ENCODE results near the gene STOML3. TPM values are rescaled to one million over a fixed set of nuclear protein-coding genes. Genes with fewer than 3 reads are reported as not detected.

STOML3 gene
- total RNA-seq, 1 donor from 2014 or later: not detected

DNA sequence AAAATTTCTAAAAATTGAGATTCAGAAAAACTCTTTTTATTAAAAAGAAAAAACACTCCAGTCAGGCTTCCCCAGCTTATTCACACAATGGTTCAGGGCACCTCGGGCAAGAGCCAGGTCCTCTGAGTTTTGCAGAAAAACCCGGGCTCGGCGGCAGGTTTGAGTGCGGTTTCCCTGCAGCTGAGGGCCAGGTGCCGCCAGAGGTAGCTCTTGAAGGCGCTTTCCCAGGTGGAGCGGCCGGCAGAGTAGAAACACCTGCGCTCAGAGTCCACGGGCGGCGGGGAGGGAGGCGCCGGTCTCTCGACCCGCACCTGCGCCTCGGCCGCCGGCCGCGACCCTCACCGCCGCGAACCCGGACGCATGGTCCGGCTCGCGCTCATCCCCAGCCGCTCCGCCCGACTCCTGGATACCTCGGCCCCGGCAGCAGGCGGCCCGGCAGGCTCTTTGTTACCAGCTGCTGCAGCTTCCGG lies 46.8 kb upstream of the STOML3 start:
- Histone ChIP-seq H3K36me3 (no peaks in the 10 kb centered on the region), H3K27me3 (no peaks in the 10 kb centered on the region), H3K27ac (peak overlapping the region; percentile 73), H3K9me3 (no peaks in the 10 kb centered on the region), H3K4me1 (peaks cover 51% of the 10 kb centered on the region), H3K4me3 (peak overlapping the region; percentile 72 to 74)
- no peak for TF ChIP-seq POLR2A (IDR thresholded peaks at IDR 0.05)
- TF ChIP-seq CTCF (IDR thresholded peaks at IDR 0.05): no peak
- no peak for TF ChIP-seq POLR2AphosphoS5 (IDR thresholded peaks at IDR 0.05; ENCODE audit: insufficient read depth in 1 of 2, low read depth in 1 of 2)
- DNase-seq (ENCODE audit: extremely low spot score in 2 of 2): no peak
- intact Hi-C loops (cut with DNase I): no loop called here

DNA sequence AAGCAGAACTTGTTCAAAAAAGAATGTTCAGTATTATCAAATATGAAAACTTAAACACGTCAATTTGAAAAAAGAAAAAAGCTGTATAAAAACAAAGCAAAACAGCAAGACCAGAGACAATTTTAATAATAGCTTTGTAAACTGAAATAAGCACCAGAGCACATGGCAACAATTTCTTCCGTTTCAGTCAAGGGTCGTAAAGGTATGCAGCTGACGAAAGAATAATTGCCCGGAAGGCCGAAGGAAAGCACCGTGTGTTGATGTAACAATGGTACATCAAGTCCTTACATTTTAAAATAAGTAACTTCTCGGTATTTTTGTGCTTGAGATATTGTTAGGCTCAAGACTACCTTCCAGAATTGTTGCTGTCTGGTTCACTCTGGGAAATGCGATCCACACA lies 45.6 kb upstream of the STOML3 start:
- Histone ChIP-seq H3K4me3 (peak overlapping the region; percentile 72 to 74), H3K4me1 (peaks cover 62% of the 10 kb centered on the region), H3K36me3 (no peaks in the 10 kb centered on the region), H3K27me3 (no peaks in the 10 kb centered on the region), H3K27ac (peak overlapping the region; percentile 5), H3K9me3 (no peaks in the 10 kb centered on the region)
- intact Hi-C loops (cut with DNase I): no loop called here
- no peak for DNase-seq (ENCODE audit: extremely low spot score in 2 of 2)
- TF ChIP-seq POLR2AphosphoS5 (IDR thresholded peaks at IDR 0.05; ENCODE audit: insufficient read depth in 1 of 2, low read depth in 1 of 2) (no peak), CTCF (IDR thresholded peaks at IDR 0.05) (no peak), POLR2A (IDR thresholded peaks at IDR 0.05) (no peak)

- H3K9me3 ChIP-seq: no peaks in the 10 kb centered on the region
- no peak for DNase-seq (ENCODE audit: extremely low spot score in 2 of 2)
- H3K27ac ChIP-seq: no peak overlapping the region
- H3K4me1 ChIP-seq: peaks cover 62% of the 10 kb centered on the region
- peaks cover 0 to 2% of the 10 kb centered on the region in 2 donors for H3K36me3 ChIP-seq
- H3K27me3 ChIP-seq: no peaks in the 10 kb centered on the region
- intact Hi-C loops (cut with DNase I): no loop called here
- no peak for TF ChIP-seq POLR2AphosphoS5 (IDR thresholded peaks at IDR 0.05; ENCODE audit: insufficient read depth in 1 of 2, low read depth in 1 of 2)
- TF ChIP-seq CTCF (IDR thresholded peaks at IDR 0.05): no peak
- TF ChIP-seq POLR2A (IDR thresholded peaks at IDR 0.05): no peak
- H3K4me3 ChIP-seq: peak overlapping the region in 1 of 2 donors; percentile 74
Observed at GRCh38 chr13:39035799-39036198, 45.2 kb upstream of the STOML3 start.

- Histone ChIP-seq H3K4me1 (peaks cover 58% of the 10 kb centered on the region), H3K36me3 (peaks cover 0 to 5% of the 10 kb centered on the region in 2 donors), H3K9me3 (no peaks in the 10 kb centered on the region), H3K27ac (no peak overlapping the region), H3K27me3 (no peaks in the 10 kb centered on the region), H3K4me3 (peak overlapping the region in 1 of 2 donors; percentile 74)
- DNase-seq (ENCODE audit: extremely low spot score in 2 of 2): no peak
- intact Hi-C loops (cut with DNase I): no loop called here
- TF ChIP-seq POLR2AphosphoS5 (IDR thresholded peaks at IDR 0.05; ENCODE audit: insufficient read depth in 1 of 2, low read depth in 1 of 2) (no peak), CTCF (IDR thresholded peaks at IDR 0.05) (no peak), POLR2A (IDR thresholded peaks at IDR 0.05) (no peak)
Observed at GRCh38 chr13:39035204-39035603, 44.6 kb upstream of the STOML3 start.

DNA sequence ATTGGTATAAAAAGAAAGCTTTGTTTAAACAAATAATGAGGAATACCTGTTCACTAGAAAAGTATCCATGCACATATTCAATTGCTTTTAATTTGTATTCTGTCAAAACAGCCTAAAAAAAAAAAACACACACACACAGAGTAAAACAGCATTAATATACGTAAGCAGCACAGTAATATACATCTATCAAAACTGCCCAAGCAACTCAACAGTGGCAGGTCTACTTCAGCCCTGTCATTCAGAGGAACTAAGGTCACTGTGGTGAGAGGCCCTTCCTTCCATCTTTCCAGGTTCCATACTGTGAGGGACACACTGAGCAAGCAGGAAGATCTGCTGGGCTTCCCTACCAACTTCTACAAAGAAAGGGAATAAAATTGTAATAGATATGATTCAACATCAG lies 43.5 kb upstream of the STOML3 start:
- no peaks in the 10 kb centered on the region for H3K27me3 ChIP-seq
- intact Hi-C loops (cut with DNase I): no loop called here
- no peaks in the 10 kb centered on the region for H3K9me3 ChIP-seq
- no peak for DNase-seq (ENCODE audit: extremely low spot score in 2 of 2)
- TF ChIP-seq POLR2AphosphoS5 (IDR thresholded peaks at IDR 0.05; ENCODE audit: insufficient read depth in 1 of 2, low read depth in 1 of 2) (no peak), POLR2A (IDR thresholded peaks at IDR 0.05) (no peak), CTCF (IDR thresholded peaks at IDR 0.05) (no peak)
- H3K4me3 ChIP-seq: no peak overlapping the region
- peaks cover 47% of the 10 kb centered on the region for H3K4me1 ChIP-seq
- H3K36me3 ChIP-seq: peaks cover 0 to 5% of the 10 kb centered on the region in 2 donors
- no peak overlapping the region for H3K27ac ChIP-seq
